KG1 (cell line): ENCODE results near the gene AGPS.
A peak's percentile ranks its signal among the peaks of the same experiment; 100 is the strongest.
"Not testable (repeated sequence)": the region's sequence is repeated elsewhere in the genome, so short reads cannot be mapped to it uniquely, and the experiment has no call there.

ENCODE experiments used
- DNase-seq: peaks from one replicate; lab custom pipeline; 2025; lab: John Stamatoyannopoulos, UW

Gene AGPS

GRCh38 chr2:177392373-177393202, at the start of gene AGPS:
AGPS (plus strand) TSS chr2:177392773; CDS start chr2:177392790, 17 bp downstream.
- peak; percentile 36 for DNase-seq

GRCh38 chr2:177343773-177344172, 48.8 kb upstream of the AGPS start:
- DNase-seq, result no peak

DNA sequence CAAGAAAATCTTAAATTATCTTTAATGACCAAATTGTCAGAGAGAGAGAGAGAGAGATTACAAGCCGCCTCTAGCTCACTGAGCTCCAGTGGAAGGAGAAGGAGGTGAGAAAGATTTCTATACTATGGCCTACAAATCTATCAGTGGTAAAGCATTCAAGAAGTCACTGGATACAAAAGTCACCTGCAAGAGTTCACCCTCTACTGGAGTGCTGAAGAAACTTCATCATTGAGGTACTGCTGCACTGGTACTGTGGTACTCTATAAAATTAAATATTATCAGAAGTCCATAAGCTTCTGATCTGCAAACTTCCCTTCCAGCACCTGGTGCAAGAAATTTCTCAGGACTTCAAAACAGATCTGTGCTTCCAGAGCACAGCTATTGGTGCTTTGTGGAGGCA, 48.3 kb upstream of the AGPS start:
- DNase-seq, result no peak

DNA sequence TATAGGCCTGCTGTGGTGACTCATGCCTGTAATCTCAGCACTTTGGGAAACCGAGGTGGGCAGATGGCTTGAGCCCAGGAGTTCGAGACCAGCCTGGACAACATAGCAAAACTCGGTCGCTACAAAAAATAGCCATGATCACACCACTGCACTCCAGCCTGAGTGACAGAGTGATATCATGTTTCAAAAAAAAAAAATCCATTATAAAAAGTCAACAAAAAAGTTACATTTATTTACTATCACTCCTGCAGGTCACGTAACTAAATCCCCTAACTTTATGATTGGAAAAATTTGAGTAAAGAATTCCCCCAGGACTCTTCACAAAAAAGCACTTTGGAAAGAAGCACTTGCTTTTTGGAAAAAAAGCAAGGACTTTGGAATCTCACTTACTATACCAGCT, 46.4 kb upstream of the AGPS start:
- no peak for DNase-seq

- no peak for DNase-seq
Observed at GRCh38 chr2:177347570-177347969, 45.0 kb upstream of the AGPS start.

DNA sequence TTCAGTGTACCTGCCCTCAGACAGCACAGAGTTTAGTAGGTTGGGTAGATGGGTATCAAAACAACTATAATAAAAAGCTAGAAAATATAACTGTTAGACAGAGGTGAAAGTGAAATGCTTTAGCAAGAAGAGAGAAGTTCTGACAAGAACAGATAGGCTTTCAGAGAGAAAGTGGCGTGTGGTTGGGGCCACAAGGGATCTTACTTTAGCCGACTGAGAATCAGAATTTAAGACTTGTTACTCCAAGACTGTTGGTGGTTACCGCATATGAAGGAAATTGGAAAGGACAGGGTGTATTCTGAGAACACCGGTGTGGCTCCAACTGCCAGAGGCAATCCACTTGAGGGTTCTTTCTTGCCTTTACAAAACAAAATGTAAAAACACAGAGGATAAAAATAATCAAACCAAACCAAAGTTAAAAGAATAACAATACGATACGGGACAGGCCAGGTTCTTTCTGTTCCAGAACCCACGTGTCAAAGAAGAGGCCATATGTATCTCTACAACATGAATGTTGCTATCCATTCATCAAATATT, 44.4 kb upstream of the AGPS start:
- no peak for DNase-seq

DNA sequence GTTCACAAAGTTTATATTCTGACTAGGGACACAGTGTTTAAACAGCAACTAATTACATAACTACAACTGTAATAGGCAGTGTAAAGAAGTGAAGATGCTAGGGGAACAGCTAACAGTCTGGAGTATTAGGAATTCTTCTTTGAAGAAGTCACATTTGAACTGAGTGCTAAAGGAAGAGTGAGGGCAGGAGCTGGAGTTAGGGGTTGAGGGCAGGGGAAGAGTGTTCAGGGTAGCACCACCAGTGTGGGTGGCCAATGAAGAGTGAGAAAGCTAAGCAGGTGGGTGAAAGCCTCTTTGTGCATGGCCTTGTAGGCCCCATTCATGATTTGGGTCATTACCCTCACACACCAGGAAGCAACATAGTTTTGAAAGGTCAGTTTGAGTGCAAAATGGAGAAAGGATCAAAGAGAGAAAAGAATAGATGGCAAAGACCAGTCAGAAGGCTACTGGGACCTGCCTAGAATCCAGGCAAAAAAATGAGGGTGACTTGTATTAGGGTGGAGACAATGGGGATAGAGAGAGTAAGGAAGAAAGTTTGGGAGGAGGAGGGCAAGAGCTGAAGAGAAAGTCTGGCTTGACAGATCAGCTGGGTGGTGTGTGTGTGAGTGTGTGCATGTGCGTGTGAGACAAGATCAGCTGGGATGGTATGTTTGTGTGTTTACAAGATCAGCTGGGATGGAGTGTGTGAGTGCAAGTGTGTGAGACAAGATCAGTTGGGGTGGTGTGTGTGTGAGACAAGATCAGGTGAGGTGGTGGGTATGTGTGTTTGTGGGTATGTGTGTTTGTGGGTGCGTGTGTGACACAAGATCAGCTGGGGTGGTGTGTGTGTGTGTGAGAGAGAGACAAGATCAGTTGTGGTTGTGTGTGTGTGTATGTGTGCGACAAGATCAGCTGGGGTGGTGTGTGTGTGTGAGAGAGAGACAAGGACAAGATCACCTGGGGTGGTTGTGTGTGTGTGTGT, 43.6 kb upstream of the AGPS start:
- DNase-seq, result no peak

DNA sequence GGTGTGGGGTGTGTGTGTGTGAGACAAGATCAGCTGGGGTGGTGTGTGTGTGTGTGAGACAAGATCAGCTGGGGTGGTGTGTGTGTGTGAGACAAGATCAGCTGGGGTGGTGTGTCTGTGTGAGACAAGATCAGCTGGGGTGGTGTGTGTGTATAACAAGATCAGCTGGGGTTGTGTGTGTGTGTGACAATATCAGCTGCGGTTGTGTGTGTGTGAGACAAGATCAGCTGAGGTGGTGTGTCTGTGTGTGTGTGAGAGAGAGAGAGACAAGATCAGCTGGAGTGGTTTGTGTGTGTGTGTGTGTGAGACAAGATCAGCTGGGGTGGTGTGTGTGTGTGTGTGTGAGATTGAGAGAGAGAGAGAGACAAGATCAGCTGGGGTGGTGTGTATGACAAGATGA, 41.9 kb upstream of the AGPS start:
- DNase-seq, result not testable (repeated sequence)

- DNase-seq, result not testable (repeated sequence)
Observed at GRCh38 chr2:177351121-177351520, 41.5 kb upstream of the AGPS start.

- DNase-seq, result peak; percentile 48
Observed at GRCh38 chr2:177352441-177353186, 40.0 kb upstream of the AGPS start.

DNA sequence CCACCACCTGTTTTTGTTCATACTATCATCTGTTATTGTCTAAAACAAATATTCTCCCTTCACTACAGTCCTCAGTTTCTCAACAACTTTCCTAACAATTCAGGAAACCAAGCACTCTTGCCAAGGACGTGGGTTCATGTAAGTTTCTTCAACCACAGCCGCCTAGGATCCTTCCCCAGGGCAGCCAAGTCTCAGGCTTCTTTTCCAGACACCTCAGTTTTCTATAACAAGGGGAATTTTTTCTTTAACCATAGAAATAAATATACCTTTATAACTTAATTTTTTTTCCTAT, 39.4 kb upstream of the AGPS start:
- no peak for DNase-seq

GRCh38 chr2:177354541-177354940, 38.0 kb upstream of the AGPS start:
- DNase-seq, result not testable (repeated sequence)

- DNase-seq, result no peak
Observed at GRCh38 chr2:177355874-177356273, 36.7 kb upstream of the AGPS start.

GRCh38 chr2:177359836-177360595, 32.6 kb upstream of the AGPS start:
- no peak for DNase-seq

GRCh38 chr2:177362499-177362898, 30.1 kb upstream of the AGPS start:
- DNase-seq, result no peak

DNA sequence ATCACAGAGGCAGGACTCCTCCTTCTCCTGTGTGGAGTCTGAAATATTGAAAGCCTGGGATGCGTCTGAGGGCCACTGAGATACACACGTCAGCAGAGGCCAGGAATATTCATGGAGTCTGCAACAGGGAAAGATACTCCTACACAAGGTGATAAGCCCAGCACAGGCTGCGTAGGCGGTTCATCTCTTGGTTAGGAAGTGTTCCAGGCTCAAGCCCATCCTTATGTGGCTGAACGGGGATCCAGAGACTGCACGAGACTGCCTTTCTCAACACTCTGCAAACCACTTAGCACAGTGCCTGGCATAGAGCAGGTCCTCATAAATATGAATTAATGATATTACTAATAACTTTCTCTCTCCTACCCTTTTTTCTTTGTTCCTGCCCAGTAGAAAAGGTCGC, 29.2 kb upstream of the AGPS start:
- no peak for DNase-seq

DNA sequence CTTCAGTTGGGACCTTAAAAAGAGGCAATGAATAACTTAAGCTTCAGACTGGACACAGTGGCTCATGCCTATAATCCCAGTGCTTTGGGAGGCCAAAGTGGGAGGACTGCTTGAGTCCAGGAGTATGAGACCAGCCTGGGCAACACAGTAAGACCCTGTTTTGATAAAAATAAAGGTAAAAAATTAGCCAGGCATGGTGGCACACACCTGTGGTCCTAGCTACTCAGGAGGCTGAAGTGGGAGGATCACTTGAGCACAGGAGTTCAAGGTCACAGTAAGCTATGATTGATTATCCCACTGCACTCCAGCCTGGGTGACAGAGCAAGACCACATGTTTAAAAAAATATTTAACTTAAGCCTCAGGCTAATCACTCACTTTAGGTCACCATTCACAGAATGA, 26.8 kb upstream of the AGPS start:
- not testable (repeated sequence) for DNase-seq

DNA sequence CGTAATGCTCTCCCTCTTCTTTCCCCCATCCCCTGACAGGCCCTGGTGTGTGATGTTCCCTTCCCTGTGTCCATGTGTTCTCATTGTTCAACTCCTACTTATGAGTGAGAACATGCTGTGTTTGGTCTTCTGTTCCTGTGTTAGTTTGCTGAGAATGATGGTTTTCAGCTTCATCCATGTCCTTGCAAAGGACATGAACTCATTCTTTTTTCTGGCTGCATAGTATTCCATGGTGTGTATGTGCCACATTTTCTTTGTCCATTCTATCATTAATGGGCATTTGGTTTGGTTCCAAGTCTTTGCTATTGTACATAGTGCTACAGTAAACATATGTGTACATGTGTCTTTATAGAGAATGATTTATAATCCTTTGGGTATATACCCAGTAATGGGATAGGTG, 24.6 kb upstream of the AGPS start:
- DNase-seq, result not testable (repeated sequence)

DNA sequence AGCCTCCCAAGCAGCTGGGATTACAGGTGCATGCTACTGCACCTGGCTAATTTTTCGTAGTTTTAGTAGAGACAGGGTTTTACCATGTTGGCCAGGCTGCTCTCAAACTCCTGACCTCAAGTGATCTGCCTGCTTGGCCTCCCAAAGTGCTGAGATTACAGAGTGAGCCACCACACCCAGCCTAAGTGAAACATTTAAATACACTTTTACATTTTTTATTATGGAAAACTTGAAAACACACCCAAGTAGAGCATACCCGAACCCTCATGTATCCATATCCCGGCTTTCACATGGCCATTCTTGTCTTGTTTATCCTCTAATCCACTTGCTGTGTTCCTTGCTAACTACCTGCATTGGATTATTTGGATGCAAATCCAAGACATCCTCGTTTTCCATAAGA, 13.2 kb upstream of the AGPS start:
- no peak for DNase-seq

DNA sequence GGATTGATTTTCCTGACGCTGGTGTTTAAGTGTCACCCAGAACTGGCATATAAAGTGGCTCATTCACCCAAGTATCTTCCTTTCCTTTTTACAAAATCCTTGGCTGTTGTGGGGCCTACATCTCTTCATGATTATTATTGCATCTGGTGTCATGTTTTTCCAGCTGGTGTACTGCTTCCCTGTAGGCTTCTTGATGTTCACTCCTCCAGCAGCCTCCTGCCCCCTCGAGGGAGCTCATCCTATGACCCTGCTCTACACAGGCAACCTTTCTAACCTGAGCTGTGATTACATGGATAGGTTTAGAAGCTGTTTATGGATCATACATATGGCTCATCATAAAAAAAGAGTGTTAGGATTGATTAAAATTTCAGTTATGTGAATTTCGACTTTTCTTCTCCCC, 12.4 kb upstream of the AGPS start:
- no peak for DNase-seq

- DNase-seq, result no peak
Observed at GRCh38 chr2:177383935-177384334, 8.6 kb upstream of the AGPS start.
